Astrocyte of the hippocampus (primary cell): ENCODE results near the gene OXCT1.
"Not testable (repeated sequence)": the region's sequence is repeated elsewhere in the genome, so short reads cannot be mapped to it uniquely, and the experiment has no call there.

Experiments used
- DNase-seq: peaks from one replicate; pipeline ENCODE4 v3.0.0; 2011; ENCODE audit warnings: low read depth, low spot score

Gene OXCT1

DNA sequence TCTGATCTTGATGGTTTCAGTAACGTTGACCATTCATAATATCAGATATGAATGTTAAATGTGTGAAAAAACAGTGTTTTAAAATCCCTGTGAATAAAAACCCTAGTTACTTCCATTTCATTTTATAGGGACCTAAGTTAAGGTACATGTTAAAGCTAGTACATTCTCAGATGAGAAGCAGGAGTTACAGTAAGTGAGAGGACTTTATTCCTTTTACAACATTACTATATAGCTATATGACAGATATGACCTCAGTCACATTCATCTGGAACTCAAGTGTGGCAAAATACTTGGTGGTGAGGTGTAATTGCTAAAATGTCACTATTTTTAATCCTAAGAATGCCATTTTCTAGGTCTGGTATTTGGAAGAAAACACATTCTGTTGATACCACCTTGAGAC is 96.4 kb downstream of the OXCT1 start:
- no peak for DNase-seq

GRCh38 chr5:41772785-41773442 is 97.3 kb downstream of the OXCT1 start:
- DNase-seq, result no peak

DNA sequence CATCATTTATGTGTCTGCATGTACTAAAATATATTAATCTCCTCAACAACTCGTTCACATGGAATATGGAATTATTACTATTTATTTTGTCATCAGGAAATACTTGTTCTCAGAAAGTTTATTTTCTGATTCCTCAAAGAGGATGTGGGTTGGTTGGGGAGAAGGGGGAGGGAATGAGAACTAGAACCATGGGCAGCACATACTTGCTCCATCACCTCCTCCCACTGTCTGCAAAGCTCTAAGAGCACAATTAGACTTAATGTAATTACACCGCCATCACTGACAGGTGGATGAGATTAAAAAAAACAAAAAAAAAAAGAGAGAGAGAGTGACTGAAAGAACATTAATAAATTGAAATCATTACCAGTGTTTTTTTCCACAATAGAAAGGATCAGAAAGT is 98.2 kb downstream of the OXCT1 start:
- DNase-seq, result no peak

DNA sequence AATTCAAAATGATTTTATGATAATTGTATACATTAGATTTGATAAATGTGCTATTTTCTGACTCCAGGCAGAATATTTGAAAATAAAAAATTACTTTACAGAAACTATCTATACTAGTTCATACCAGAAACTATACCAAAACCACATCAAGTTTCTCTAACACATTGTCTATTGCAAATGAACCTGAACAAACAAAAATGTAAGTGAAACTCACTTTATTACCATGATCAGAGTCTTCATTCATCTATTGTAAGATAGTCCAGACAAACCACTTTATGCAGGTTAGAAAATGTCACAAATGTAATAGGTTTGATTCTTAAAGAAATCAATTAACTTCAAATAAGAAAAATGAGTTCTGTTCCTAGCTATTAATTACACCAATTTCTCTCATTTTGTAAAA is 99.4 kb downstream of the OXCT1 start:
- no peak for DNase-seq

DNA sequence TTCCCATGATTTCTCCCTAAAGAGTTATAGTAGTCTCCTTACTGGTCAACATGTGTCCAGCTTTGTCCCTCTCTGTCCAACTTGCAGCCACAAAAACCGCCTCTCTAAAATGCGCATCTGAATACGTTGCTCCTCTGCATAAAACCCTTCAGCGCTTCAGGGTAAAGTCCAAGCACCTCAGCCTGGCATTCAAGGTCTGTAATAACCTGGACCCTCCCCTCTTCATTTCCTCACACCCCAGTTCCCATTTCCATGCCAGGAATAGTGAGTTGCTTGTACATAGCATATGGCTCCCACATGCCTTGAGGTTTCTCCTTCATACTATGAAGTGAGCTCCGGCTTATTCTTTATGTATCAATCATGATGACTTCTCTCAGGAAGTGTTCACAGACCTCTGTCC is 101.5 kb downstream of the OXCT1 start:
- no peak for DNase-seq

- no peak for DNase-seq
Observed at GRCh38 chr5:41764650-41765049, 105.6 kb downstream of the OXCT1 start.

DNA sequence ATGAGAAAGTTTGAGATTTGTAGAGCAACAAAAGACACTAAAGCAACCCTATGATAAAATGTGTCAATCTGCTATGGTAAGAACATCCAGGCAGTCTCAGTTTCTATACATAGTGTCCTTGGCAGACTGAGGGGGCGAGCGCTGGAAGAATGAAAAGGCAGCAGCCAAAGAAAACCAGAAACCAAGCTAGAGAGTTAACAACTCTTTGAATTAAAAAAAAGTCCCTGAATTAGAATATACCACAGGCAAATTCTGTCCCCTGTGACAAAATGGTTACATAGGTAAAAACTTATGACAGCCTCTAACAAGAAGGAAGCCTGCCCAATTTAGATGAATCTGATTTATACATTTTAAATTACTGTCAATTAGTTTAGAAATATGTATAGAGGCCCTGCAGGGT is 106.7 kb downstream of the OXCT1 start:
- peak; percentile 18 for DNase-seq

DNA sequence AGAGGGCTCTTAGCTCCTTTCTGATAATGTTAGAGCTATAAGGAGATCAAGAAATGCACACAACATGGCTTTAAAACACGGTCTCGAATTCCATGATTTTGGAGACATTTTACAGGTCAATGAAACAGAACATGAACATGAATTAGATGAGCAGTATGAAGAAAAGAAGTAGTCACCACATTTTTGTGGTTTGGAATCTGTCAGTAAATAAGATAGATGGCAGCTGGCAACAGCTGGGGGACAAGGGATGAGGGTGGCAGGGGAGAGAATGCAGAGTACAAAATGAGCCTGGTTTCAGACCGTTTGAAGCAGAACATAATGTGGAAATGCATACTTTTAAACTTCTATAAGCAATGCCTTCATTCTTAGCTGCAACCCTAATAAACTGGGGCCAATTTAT is 107.1 kb downstream of the OXCT1 start:
- peak; percentile 70 for DNase-seq

DNA sequence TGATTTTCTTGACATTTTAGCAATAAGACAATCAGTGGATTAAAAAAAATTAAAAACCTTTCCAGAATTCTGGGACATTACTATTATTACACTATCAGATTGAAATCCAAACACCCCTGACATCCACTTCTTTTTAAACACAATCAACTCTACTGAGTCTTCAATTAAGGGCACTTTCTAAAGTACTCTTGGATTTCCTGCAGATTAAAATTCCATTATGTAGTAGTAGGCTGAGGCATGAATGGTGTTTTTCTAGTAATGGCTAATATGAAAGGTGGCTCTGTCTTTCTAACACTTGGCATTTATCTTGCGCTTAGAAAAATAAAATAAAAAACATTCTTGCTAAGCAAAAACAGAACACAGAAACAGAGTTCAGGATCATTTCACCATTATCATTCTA is 107.8 kb downstream of the OXCT1 start:
- DNase-seq, result no peak

DNA sequence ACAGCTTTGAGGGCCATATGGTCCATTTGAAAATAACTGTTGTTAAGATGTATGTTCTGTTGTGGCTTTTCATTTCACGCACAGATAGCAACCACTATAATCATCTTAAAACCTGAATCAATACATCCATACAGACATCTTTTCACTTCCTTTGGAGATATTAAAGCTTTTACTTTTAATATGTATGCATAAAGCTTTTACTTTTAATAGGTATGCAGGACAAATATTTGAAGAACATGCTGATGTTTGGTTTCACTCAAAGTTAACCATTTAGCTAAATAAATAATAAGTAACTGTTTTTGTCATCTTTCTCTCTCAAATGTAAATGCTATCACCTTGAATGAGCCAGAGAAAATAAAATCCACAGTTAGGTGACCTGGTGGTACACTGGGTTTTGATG is 108.6 kb downstream of the OXCT1 start:
- no peak for DNase-seq

GRCh38 chr5:41755705-41756104 is 114.5 kb downstream of the OXCT1 start:
- DNase-seq, result no peak

DNA sequence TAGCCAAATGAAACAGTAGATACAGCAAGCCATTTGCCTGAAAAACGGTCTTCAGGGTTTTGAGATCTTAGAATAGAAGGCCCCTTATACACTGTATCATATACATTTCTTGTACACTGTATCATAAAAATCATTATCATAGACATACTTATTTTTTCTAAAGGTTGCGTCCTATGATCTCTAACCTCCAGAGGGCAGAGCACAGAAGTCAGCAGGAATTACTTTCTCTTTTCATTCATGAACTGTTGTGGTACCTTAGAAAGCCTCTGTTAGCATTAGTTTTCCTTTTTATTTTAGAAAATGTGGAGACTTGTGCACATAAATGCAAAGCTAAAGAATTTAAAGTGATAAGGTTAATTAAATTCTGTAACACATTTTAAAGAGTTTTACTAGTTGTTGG is 115.4 kb downstream of the OXCT1 start:
- no peak for DNase-seq

- no peak for DNase-seq
Observed at GRCh38 chr5:41751867-41752266, 118.4 kb downstream of the OXCT1 start.

GRCh38 chr5:41748631-41749030 is 121.6 kb downstream of the OXCT1 start:
- DNase-seq, result peak; percentile 54

DNA sequence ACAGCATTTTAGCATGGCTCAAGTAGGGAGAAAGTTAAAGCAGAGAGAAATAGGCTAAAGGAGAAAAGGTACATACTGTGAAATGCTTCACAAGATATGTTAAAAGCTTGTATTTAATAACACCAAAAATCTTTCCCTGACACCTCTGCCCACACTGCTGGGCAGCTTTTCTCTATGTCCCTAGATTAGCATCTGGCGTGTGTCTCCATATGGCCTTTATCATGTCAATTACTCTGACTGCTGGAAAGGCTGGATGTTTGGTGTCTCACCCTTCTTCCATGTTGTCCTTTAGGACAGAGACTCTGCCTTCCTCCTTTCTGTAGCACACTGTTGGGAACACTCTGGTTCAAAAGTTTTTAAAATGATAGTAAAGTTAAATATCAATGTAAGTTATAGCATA is 122.5 kb downstream of the OXCT1 start:
- no peak for DNase-seq

DNA sequence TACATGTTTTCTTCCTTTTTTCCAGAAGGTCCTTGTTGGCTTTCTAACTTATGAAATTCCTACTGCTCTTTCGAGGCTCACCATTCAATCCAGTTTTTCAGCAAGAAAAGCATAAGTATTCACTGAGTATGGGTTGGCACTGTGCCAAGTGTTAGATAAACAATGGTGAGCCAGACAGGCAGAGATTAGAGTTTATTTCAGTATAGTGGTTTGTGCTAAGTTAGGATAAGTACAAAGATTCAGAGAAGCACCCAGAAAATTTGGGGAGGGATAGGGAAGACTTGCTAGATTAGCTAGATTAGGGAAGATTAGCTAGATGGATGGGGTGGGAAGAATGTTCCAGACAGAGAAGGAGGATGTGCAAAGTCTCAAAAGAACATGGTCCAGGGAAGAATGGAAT is 122.9 kb downstream of the OXCT1 start:
- DNase-seq, result peak; percentile 76

- DNase-seq, result not testable (repeated sequence)
Observed at GRCh38 chr5:41742608-41743007, 127.6 kb downstream of the OXCT1 start.

DNA sequence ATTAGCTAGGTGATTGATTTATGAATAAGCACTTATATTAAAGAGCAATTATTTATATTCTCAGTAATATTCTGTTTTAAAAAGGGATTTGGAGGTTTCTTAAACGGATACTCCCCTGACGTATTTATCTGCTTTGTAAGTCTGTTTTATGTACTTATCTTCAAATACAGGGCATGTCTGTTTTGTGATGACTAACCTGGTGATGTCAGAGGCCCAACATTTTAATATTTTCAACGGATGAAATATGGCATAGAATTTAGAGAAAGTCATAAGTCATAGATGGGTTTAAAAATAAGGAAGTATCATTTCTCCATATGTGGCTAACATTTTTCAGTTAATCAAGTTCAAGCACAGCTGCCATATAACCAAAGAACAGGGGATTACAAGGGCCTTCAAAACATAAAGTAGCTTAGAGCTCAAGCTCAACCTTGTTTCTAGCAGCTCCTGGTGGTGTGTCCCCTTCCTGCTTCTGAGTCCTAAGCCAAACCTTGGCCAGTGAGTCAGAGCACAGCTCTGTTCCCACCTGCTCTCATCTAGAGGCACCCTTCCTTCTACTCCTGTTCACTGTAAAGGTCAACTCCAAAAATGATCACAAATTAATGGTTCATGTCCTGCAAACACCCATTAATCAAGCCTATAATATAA is 131.4 kb downstream of the OXCT1 start:
- DNase-seq, result no peak

DNA sequence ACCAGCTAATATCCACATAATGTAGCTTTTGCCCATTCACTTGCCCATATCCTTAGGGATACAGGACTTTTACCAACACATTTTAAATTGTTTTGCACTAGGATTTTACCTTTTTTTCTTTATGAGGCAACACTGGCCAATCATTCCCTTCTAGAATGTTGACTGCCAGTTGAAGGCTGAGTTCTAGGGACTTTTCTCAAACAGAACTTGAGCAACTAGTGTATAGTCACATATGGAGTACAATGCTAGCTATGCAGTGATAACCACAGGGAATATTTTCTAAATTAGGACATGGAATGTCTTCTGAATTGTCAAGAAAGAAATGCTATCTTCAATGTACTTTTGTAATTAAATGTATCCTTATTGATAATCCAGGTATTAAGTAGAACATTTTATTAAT is 133.6 kb downstream of the OXCT1 start:
- DNase-seq, result peak; percentile 11

DNA sequence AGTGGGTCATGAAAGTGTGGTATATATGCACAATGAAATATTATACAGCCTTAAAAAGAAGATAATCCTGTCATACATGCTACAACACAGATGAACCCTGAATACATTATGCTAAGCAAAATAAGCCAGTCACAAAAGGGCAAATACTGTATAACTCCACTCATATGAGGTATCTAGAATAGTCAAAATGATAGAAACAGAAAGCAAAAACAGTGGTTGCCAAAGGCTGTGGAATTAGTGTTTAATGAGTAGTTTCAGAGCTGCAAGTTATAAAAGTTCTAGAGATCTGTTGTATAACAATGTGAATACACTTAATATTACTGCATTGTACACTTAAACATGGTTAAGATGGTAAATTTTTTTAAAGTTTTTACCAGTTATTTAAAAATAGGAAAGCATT is 135.0 kb downstream of the OXCT1 start:
- no peak for DNase-seq

DNA sequence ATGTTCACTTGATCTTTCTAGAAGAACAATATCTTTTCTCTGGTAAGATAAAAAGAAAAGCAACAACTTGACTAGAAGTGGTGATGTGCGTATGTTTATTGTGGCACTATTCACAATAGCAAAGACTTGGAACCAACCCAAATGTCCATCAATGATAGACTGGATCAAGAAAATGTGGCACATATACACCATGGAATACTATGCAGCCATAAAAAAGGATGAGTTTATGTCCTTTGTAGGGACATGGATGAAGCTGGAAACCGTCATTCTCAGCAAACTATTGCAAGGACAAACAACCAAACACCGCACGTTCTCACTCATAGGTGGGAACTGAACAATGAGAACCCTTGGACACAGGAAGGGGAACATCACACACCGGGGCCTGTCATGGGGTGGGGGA is 140.8 kb downstream of the OXCT1 start:
- DNase-seq, result not testable (repeated sequence)

- no peak for DNase-seq
Observed at GRCh38 chr5:41728281-41728680, 141.9 kb downstream of the OXCT1 start.

- DNase-seq, result no peak
Observed at GRCh38 chr5:41722359-41722950, 147.8 kb downstream of the OXCT1 start.
